Measurements from ENCODE around the gene ENTPD2.
"Not testable (repeated sequence)": the region's sequence is repeated elsewhere in the genome, so short reads cannot be mapped to it uniquely, and the experiment has no call there.

The ENTPD2 gene

GRCh38 chr9:137014166-137014565 lies 39.7 kb downstream of the ENTPD2 start:
- DNase-seq: no peak

GRCh38 chr9:137013571-137013940 lies 40.3 kb downstream of the ENTPD2 start:
- DNase-seq: no peak

DNA sequence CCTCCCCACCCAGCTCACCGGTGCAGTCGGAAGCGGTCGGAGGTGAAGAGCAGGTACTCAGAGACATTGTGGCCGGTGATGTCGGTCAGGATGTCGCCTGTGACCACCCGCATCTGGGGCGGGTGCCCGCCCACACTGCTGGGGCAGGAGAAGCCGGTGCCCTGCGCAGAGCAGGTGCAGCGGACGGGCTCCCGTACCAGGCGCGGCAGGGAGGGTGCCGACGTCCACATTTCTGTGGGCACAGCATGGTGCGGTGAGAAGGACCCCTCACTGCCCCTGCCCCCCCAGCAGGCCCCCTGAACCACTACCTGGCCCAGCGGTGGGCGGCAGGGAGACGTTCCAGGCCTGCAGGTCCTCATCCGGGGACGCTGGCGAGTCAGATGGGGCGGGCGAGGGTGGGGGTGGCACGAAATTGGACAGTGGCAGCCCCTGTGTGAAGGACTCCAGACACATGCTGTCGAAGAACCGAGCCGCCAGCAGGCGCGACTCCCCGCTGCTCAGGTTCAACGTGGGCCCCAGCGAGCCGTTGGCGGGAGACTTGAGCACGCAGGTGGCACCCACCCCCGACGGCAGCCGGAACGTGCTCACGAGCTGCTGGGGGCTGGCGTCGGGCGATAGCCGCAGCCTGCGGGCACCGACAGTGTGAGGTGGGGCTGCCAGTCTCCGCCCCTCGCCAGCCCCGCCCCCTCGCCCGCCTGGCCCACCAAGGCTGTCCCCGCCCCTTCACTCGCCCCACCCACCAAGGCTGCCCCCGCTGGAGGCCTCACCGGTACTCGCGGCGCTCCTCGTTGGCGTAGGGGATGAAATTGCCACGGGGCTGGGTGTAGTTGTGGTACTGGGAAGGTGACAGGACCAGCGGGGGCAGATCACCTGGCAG lies 40.9 kb downstream of the ENTPD2 start:
- DNase-seq: no peak

DNA sequence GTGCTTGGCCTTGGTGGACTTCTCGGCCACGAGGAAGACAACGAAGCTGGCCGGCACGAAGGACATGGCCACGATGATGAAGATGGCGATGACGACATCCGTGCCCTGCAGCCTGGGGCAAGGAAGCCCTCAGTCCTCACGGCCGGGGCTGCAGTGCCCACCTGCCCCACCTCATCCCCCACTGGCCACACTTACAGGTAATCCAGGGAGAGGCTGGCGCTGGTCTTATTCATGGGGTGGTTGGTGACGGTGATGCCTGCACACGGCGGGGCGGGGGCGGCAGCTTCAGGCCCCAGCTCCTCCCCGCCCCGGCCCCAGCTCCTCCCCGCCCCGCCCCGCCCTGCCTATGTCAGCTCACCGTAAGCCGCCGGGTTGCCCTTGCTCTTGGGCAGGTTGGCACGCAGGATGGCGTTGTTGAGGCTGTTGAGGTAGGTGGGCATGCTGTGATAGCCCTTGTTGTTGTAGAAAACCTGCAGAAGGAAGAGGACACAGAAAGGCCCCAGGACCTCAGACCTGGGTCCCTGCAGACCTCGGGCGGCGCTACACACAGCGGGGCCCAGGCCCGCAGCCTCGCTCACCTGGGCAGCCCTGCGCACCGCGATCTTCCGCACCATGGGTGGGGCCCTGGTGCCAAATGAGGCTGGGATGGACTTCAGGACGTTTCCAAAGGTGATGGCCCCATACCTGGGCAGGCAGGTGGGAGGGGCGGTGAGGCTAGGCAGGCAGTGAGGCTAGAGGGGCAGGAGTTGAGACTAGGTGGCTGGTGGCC lies 41.8 kb downstream of the ENTPD2 start:
- no peak for DNase-seq

DNA sequence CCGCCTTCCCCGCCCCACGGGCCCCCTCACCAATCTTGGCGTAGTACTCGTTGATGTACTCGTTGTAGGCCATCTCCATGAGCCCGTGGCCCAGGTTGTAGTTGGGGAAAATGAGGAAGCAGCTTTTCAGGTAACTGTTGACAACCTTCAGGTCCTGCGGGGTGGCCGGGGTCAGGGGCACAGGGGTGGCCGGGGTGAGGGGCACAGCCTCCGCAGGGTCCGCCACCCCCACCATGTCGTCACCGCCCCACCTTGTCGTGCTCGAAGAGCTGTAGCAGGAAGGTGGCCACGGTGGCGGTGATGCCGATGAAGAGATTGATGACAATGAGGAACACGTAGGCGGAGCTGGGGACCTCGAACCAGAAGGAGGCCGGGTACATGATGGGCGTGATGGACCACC lies 42.7 kb downstream of the ENTPD2 start:
- no peak for DNase-seq

- DNase-seq: no peak
Observed at GRCh38 chr9:137009938-137010732, 43.7 kb downstream of the ENTPD2 start.

DNA sequence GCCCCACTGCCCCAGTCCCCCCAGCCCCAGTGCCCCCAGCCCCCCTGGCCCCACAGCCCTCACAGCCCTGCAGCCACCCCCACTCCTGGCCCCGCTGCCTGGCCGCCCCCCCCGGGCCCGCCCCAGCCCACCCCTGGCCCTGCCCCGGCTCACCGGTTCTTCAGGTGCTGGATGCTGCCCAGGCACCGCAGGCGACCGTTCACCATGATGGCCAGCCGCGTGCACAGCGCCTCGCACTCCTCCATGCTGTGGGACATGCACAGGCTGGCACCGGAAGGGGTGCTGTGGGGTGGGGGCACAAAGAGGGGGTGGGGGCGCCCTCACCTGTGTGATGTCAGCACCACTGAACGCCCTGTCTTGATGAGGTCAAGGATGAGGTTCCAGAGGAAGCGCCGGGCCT lies 44.6 kb downstream of the ENTPD2 start:
- DNase-seq: no peak

GRCh38 chr9:137008312-137008711 lies 45.5 kb downstream of the ENTPD2 start:
- no peak for DNase-seq

DNA sequence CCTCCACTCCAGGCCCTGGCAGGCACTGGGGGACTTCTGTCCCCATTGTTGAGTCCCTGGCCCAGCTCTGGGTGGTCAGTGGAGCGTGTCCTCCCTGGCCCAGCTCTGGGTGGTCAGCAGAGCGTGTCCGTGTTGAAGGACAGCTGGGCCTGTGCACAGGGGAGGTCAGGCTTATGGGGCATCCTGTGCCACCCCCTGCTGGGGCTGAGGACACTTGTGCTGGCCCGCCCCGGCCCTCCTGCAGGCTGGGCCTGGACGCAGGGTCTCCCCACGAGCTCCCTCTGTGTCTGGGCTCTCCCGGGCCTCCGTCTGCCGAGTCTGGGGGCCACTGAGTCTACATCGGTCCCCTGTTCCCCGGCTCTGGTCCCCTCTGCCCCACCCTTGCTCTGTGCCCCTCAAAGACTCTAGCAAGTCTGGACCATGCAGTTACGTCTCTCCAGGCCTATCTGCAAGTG lies 46.0 kb downstream of the ENTPD2 start:
- DNase-seq: no peak

DNA sequence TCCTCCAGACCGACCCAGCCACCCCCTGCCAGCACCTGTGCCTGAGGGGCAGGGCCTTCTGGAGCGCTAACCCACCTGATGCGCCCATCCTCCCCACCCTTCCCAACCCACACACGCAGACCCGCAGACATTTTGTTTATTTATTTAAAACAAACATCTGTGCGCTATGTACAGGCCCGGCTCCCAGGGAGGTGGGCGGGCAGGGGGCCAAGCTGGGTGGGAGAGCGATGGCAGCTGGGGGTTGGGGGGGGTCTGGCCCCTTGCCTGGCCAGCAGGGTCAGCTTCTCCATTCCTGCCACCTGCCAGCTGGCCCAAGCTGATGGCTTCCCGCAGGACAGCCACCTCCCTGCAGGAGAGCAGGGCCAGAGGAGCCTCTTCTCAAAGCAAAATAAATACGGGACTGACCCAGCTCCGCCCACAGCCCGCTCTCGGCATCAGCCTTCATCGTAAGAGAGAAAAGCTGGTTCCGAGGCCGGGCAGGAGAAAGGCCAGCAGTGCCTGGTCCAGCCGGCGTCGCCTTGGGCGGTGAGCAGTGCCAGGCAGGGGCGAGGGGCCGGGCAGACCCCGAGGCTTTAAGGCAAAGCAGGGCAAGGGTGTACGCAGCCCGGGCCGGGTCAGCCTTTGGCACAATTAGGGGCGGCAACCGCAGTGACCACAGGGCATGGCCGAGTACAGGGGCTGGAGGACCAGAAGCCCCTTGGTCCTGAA lies 46.6 kb downstream of the ENTPD2 start:
- no peak for DNase-seq

GRCh38 chr9:137006116-137007003 lies 47.5 kb downstream of the ENTPD2 start:
- DNase-seq: no peak

DNA sequence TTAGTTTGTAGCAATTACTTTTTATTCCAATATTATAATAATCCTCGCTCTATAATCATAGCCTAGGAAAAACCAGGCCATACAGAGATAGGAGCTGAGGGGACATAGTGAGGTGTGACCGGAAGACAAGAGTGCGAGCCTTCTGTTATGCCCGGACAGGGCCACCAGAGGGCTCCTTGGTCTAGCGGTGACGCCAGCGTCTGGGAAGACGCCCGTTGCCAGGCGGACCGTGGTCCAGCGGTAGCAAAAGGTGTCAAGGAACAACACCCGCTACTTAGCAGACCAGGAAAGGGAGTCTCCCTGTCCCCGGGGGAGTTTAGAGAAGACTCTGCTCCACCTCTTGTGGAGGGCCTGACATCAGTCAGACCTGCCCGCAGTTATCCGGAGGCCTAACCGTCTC lies 49.6 kb downstream of the ENTPD2 start:
- not testable (repeated sequence) for DNase-seq

DNA sequence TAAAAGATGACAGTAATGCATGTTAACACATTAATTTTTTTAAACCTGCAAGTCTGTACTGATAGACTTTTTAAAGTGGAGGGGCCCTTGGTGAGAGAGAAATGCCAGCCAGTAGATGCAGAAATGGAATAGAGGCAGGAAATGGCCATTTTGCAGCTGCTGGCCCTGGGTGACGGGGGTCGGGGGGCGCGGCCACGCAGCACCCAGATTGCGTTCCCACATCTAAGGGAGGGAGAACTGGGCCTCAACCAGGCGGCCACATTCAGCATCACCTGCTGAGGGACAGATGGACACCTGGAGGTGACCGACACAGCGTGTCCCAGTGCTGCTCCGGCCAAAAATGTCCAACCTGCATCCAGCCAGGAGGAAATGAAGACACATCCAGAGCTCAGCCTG lies 51.2 kb downstream of the ENTPD2 start:
- DNase-seq: no peak

GRCh38 chr9:137001857-137002645 lies 51.8 kb downstream of the ENTPD2 start:
- no peak for DNase-seq

DNA sequence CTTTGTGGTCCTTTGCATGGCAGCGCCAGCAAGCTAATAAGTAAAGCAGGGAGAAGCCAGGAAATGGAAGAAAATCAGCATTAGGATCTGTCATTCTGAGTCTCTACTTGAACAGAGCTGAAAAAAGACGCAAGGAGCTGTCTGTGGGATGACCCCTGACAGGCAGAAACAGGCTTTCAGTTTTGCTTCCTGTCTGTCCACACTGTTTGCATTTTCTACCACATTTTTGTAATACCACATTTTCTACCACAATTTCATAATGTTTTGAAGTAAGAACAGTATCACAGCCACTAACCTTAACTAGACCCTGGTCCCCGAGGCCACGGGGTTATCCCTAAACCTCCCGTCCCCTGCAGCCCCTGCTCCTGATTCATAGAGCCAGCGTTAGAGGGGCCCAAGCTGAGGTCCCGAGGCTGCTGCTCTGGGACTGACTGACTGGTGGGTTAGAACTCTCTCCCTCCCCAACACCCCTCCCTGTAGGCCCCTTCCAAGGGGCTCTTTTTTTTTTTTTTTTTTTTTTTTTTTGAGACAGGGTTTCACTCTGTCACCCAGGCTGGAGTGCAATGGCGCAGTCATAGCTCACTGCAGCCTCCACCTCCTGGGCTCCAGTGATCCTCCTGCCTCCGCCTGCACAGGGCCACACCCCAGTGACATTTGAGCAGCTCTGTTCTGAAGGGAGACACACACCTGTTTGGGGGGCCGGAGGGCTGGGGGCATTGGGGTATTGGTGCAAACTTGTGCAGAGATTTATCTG lies 53.5 kb downstream of the ENTPD2 start:
- no peak for DNase-seq
